ENCODE results near the gene IQSEC1. TPM values are rescaled to one million over a fixed set of nuclear protein-coding genes. Genes with fewer than 3 reads are reported as not detected.

Gene IQSEC1
- total and polyA plus RNA-seq, 9 of the 15 experiments (the other 6 are each of a cell fraction or from before 2014, with no cell fraction given): 0.56 to 39.0 (median 6.8) TPM

GRCh38 chr3:12993517-12994356 lies 79.5 kb downstream of the IQSEC1 start (continued):
- TF ChIP-seq ZBTB40 (IDR thresholded peaks at IDR 0.05) (peak; percentile 37; the same call in 1 of the 2 replicates), ZBTB40 (CRISPR knock-in tag; IDR thresholded peaks at IDR 0.05) (no peak), THAP12 (CRISPR knock-in tag; IDR thresholded peaks at IDR 0.05) (0 out of 2 replicates have a peak, but pooled peaks have one; percentile 35), KDM2B (CRISPR knock-in tag; IDR thresholded peaks at IDR 0.05) (peak; percentile 94), CREB1 (IDR thresholded peaks at IDR 0.05) (no peak), CREB1 (CRISPR knock-in tag; IDR thresholded peaks at IDR 0.05) (no peak; the same call in 1 of the 2 replicates), RREB1 (CRISPR knock-in tag; IDR thresholded peaks at IDR 0.05) (0 out of 2 replicates have a peak, but pooled peaks have one; percentile 46)
